Esophagus muscularis mucosa (tissue), 4 donors: ENCODE data around the gene ZNF581. TPM values are rescaled to one million over a fixed set of nuclear protein-coding genes. Genes with fewer than 3 reads are reported as not detected.

Experiments
- DNase-seq: peaks from one replicate; pipeline ENCODE4 v3.0.0-alpha.2; 2017; ENCODE audit errors: extremely low spot score
- H3K27ac ChIP-seq, 4 donors: fragments of 200-600 bp; sonication (generic); replicated peaks in 1 of 4; 1 replicate in 3 of 4; 2 replicates in 1 of 4; pipeline ENCODE4 v1.5.1; 2016 to 2019; ENCODE audit warnings: mild to moderate bottlenecking in 1 of 4
- H3K27me3 ChIP-seq, 4 donors: fragments of 200-600 bp; sonication (generic); one replicate each; pipeline versions ENCODE4 v1.5.1 to v1.6.0; 2016 to 2019
- H3K36me3 ChIP-seq, 4 donors: fragments of 200-600 bp; sonication (generic); one replicate each; pipeline ENCODE4 v1.5.1; 2016 to 2019
- H3K4me1 ChIP-seq, 4 donors: fragments of 200-600 bp; sonication (generic); one replicate each; pipeline ENCODE4 v1.5.1; 2016 to 2019
- H3K4me3 ChIP-seq, 4 donors: fragments of 200-600 bp; sonication (generic); 1 replicate in 2 of 4; 2 replicates in 2 of 4; pipeline ENCODE4 v1.5.1; 2016 to 2019; ENCODE audit warnings: mild to moderate bottlenecking in 4 of 4, moderate library complexity in 1 of 4
- H3K9me3 ChIP-seq, 4 donors: fragments of 200-600 bp; sonication (generic); 1 replicate in 3 of 4; 2 replicates in 1 of 4; pipeline ENCODE4 v1.5.1; 2016 to 2019
- CTCF ChIP-seq, 3 experiments: fragments of 200-600 bp in 2 of 3; fragments of 450-650 bp in 1 of 3; sonication (generic) in 2 of 3; IDR thresholded peaks; one replicate each; pipeline ENCODE4 v1.5.1; 2017 to 2019; ENCODE audit warnings: antibody characterized with exemption in 3 of 3, mild to moderate bottlenecking in 2 of 3, moderate library complexity in 1 of 3
- EP300 ChIP-seq: sonication (generic); formaldehyde crosslinking; IDR thresholded peaks from one replicate; pipeline ENCODE4 v1.6.1; 2017; ENCODE audit warnings: antibody characterized with exemption
- POLR2A ChIP-seq: fragments of 450-650 bp; IDR thresholded peaks from one replicate; pipeline ENCODE4 v1.6.1; 2017; ENCODE audit warnings: antibody characterized with exemption, moderate library complexity, mild to moderate bottlenecking, low read depth
- POLR2AphosphoS5 ChIP-seq, 2 donors: sonication (generic); formaldehyde crosslinking; IDR thresholded peaks; one replicate each; pipeline ENCODE4 v1.6.1; 2017; ENCODE audit warnings: antibody characterized with exemption in 2 of 2
- WGBS: methylation state at CpG from one replicate; pipeline ENCODE4 v1.1.5; 2018; 5-methylcytosine and 5-hydroxymethylcytosine counted together
- intact Hi-C: fragments of 100-400 bp; cut with DNase I; formaldehyde crosslinking; loops from one replicate; pipeline ENCODE4 v1.15.1; 2023
- total RNA-seq, 4 donors: library from RNA; depleted of rRNA; stranded (reverse); fragments of >200 nt; gene quantifications; one replicate each; pipeline versions ENCODE4 v1.1.0 to v1.2.1, GENCODE V29; 2016

Gene ZNF581
- total RNA-seq, 4 donors from 2014 or later, result 13.3 to 26.6 (median 18.2) TPM

- intact Hi-C loops, result no loop called here
- Histone ChIP-seq H3K27me3 (no peaks in the 10 kb centered on the region), H3K9me3 (no peaks in the 10 kb centered on the region), H3K4me3 (peak overlapping the region; percentile 69 to 93 (median 89)), H3K4me1 (peaks cover 29 to 77% (median 51%) of the 10 kb centered on the region in 4 donors), H3K36me3 (peaks cover 0 to 28% (median 22%) of the 10 kb centered on the region in 4 donors), H3K27ac (peak overlapping the region; percentile 89 to 99 (median 96))
- TF ChIP-seq POLR2AphosphoS5 (IDR thresholded peaks at IDR 0.05), result peak; percentile 57 to 82
- no peak for TF ChIP-seq EP300
- TF ChIP-seq CTCF (IDR thresholded peaks at IDR 0.05), result no peak
- TF ChIP-seq POLR2A, result no peak
- under 1% methylated on average over 16 of the region's 43 CpGs for WGBS
- DNase-seq, result peak; percentile 99
These were observed 38.2 kb upstream of the ZNF581 start for GRCh38 chr19:55605207-55605636.

- DNase-seq, result peak; percentile 95
- peaks cover 0 to 33% (median 23%) of the 10 kb centered on the region in 4 donors for H3K36me3 ChIP-seq
- WGBS, result under 1% methylated on average over 18 of the region's 44 CpGs
- H3K4me3 ChIP-seq, result peak within 1 kb of the TSS; percentile 69 to 93 (median 89)
- H3K9me3 ChIP-seq, result no peaks in the 10 kb centered on the region
- H3K27me3 ChIP-seq, result no peaks in the 10 kb centered on the region
- intact Hi-C loops, result loop anchor here (2.0 kb wide), 1 partner anchor 89 kb away; no protein-coding TSS in a partner anchor
- peaks cover 33 to 74% (median 52%) of the 10 kb centered on the region in 4 donors for H3K4me1 ChIP-seq
- H3K27ac ChIP-seq, result peak within 1 kb of the TSS; percentile 89 to 99 (median 96)
- TF ChIP-seq POLR2AphosphoS5 (IDR thresholded peaks at IDR 0.05) (peak in 1 of 2 donors; percentile 21), CTCF (IDR thresholded peaks at IDR 0.05) (peak; percentile 62 to 76 (median 72)), POLR2A (peak; percentile 13), EP300 (no peak)
These were observed 37.6 kb upstream of the ZNF581 start, which contains the start of gene ZNF865 for GRCh38 chr19:55605637-55606470. TSS of gene ZNF865 (plus strand) at chr19:55605647. CDS start at chr19:55613619, 7,972 bp downstream.

DNA sequence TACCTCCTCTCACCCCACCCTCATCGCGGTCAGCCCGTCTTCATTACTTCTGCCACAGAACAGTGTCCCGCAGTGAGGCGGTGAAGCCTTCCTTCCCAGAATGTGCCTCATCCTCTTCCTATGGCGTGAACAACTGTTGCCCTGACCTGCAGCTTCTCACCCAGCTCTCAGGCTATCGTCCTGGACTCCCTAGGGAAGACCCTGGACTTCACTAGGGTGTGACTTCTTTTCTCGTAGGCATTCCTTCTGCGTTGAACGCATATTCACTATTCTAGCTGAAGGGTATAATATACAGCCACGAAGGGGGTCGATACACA lies 37.0 kb upstream of the ZNF581 start:
- H3K36me3 ChIP-seq, result peaks cover 0 to 33% (median 23%) of the 10 kb centered on the region in 4 donors
- WGBS, result 21% methylated on average over 12 of the region's 12 CpGs
- H3K27ac ChIP-seq, result peak overlapping the region; percentile 89 to 99 (median 96)
- H3K4me1 ChIP-seq, result peaks cover 36 to 74% (median 52%) of the 10 kb centered on the region in 4 donors
- H3K27me3 ChIP-seq, result no peaks in the 10 kb centered on the region
- DNase-seq, result no peak
- H3K9me3 ChIP-seq, result no peaks in the 10 kb centered on the region
- no peak for TF ChIP-seq POLR2A
- TF ChIP-seq POLR2AphosphoS5 (IDR thresholded peaks at IDR 0.05), result no peak
- intact Hi-C loops, result loop anchor here (2.0 kb wide), 1 partner anchor 90 kb away; no protein-coding TSS in a partner anchor
- peak overlapping the region; percentile 69 to 93 (median 89) for H3K4me3 ChIP-seq

GRCh38 chr19:55606817-55607216 lies 36.6 kb upstream of the ZNF581 start:
- peak overlapping the region in 3 of 4 donors; percentile 89 to 99 (median 97) for H3K27ac ChIP-seq
- H3K4me3 ChIP-seq, result peak overlapping the region in 3 of 4 donors; percentile 69 to 93 (median 91)
- H3K27me3 ChIP-seq, result no peaks in the 10 kb centered on the region
- intact Hi-C loops, result loop anchor here (2.0 kb wide), 1 partner anchor 90 kb away; no protein-coding TSS in a partner anchor
- H3K4me1 ChIP-seq, result peaks cover 40 to 74% (median 54%) of the 10 kb centered on the region in 4 donors
- 71% methylated on average over 9 of the region's 9 CpGs for WGBS
- no peak for DNase-seq
- peaks cover 0 to 33% (median 23%) of the 10 kb centered on the region in 4 donors for H3K36me3 ChIP-seq
- no peak for TF ChIP-seq CTCF (IDR thresholded peaks at IDR 0.05)
- no peak for TF ChIP-seq EP300
- no peak for TF ChIP-seq POLR2A
- no peak for TF ChIP-seq POLR2AphosphoS5 (IDR thresholded peaks at IDR 0.05)
- H3K9me3 ChIP-seq, result no peaks in the 10 kb centered on the region

DNA sequence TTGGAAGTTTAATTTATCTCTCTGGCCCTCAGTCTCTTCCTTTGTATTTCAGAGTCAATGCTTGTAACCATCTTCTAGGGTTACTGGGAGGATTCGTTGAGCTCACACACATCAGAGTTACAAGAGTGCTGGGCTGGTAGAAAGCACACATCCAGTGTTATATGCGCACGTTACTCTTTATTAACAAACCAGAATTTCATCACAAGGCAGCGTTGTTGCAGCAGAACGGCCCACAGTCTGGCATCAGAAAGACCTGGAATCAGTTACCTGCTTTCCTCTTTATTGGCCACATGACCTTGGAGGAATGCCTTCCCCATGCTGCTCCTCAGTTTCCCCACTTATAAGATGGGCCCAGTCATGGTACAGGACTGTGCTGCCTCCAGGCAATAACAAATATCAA lies 34.1 kb upstream of the ZNF581 start:
- Histone ChIP-seq H3K36me3 (peaks cover 5 to 41% (median 28%) of the 10 kb centered on the region in 4 donors), H3K27me3 (no peaks in the 10 kb centered on the region), H3K4me1 (peaks cover 35 to 75% (median 57%) of the 10 kb centered on the region in 4 donors), H3K27ac (no peak overlapping the region), H3K9me3 (no peaks in the 10 kb centered on the region), H3K4me3 (no peak overlapping the region)
- DNase-seq, result no peak
- no peak for TF ChIP-seq POLR2AphosphoS5 (IDR thresholded peaks at IDR 0.05)
- no peak for TF ChIP-seq POLR2A
- no peak for TF ChIP-seq EP300
- no peak for TF ChIP-seq CTCF (IDR thresholded peaks at IDR 0.05)
- intact Hi-C loops, result no loop called here
- WGBS, result 88% methylated on average over 5 of the region's 5 CpGs
